ENCODE results near the gene MS4A18. TPM values are rescaled to one million over a fixed set of nuclear protein-coding genes. Genes with fewer than 3 reads are reported as not detected.
A peak's percentile ranks its signal among the peaks of the same experiment; 100 is the strongest.

The MS4A18 gene
- total RNA-seq, 3 donors from 2014 or later: not detected

GRCh38 chr11:60747359-60747873 is 22.9 kb downstream of the MS4A18 start:
- Histone ChIP-seq H3K4me3 (no peak overlapping the region), H3K27me3 (no peaks in the 10 kb centered on the region), H3K36me3 (no peaks in the 10 kb centered on the region), H3K4me1 (no peaks in the 10 kb centered on the region), H3K9me3 (no peaks in the 10 kb centered on the region), H3K27ac (no peak overlapping the region)
- TF ChIP-seq POLR2AphosphoS5 (IDR thresholded peaks at IDR 0.05) (no peak), CTCF (IDR thresholded peaks at IDR 0.05) (no peak), POLR2A (IDR thresholded peaks at IDR 0.05) (no peak)
- DNase-seq (ENCODE audit: low spot score in 2 of 2): no peak
- intact Hi-C loops (cut with DNase I; ENCODE audit: low total_unique reads): no loop called here

GRCh38 chr11:60748225-60748624 is 23.7 kb downstream of the MS4A18 start:
- no peak for DNase-seq (ENCODE audit: low spot score in 2 of 2)
- H3K4me3 ChIP-seq: no peak overlapping the region
- H3K4me1 ChIP-seq: no peaks in the 10 kb centered on the region
- no peaks in the 10 kb centered on the region for H3K27me3 ChIP-seq
- no peaks in the 10 kb centered on the region for H3K9me3 ChIP-seq
- TF ChIP-seq CTCF (IDR thresholded peaks at IDR 0.05) (no peak), POLR2A (IDR thresholded peaks at IDR 0.05) (no peak), POLR2AphosphoS5 (IDR thresholded peaks at IDR 0.05) (no peak)
- H3K36me3 ChIP-seq: no peaks in the 10 kb centered on the region
- no peak overlapping the region for H3K27ac ChIP-seq
- intact Hi-C loops (cut with DNase I; ENCODE audit: low total_unique reads): no loop called here

- Histone ChIP-seq H3K27ac (no peak overlapping the region), H3K36me3 (no peaks in the 10 kb centered on the region), H3K4me3 (no peak overlapping the region), H3K4me1 (no peaks in the 10 kb centered on the region), H3K9me3 (no peaks in the 10 kb centered on the region), H3K27me3 (no peaks in the 10 kb centered on the region)
- DNase-seq (ENCODE audit: low spot score in 2 of 2): no peak
- no peak for TF ChIP-seq CTCF (IDR thresholded peaks at IDR 0.05)
- no peak for TF ChIP-seq POLR2A (IDR thresholded peaks at IDR 0.05)
- TF ChIP-seq POLR2AphosphoS5 (IDR thresholded peaks at IDR 0.05): no peak
- intact Hi-C loops (cut with DNase I; ENCODE audit: low total_unique reads): no loop called here
Observed at GRCh38 chr11:60748821-60749220, 24.3 kb downstream of the MS4A18 start.

GRCh38 chr11:60750911-60751310 is 26.4 kb downstream of the MS4A18 start:
- H3K4me3 ChIP-seq: no peak overlapping the region
- intact Hi-C loops (cut with DNase I; ENCODE audit: low total_unique reads): no loop called here
- H3K4me1 ChIP-seq: no peaks in the 10 kb centered on the region
- TF ChIP-seq CTCF (IDR thresholded peaks at IDR 0.05): no peak
- no peak for TF ChIP-seq POLR2AphosphoS5 (IDR thresholded peaks at IDR 0.05)
- no peak for TF ChIP-seq POLR2A (IDR thresholded peaks at IDR 0.05)
- no peaks in the 10 kb centered on the region for H3K9me3 ChIP-seq
- DNase-seq (ENCODE audit: low spot score in 2 of 2): no peak
- no peaks in the 10 kb centered on the region for H3K36me3 ChIP-seq
- H3K27ac ChIP-seq: no peak overlapping the region
- H3K27me3 ChIP-seq: no peaks in the 10 kb centered on the region

- Histone ChIP-seq H3K27ac (no peak overlapping the region), H3K27me3 (no peaks in the 10 kb centered on the region), H3K36me3 (no peaks in the 10 kb centered on the region), H3K4me1 (no peaks in the 10 kb centered on the region), H3K4me3 (no peak overlapping the region), H3K9me3 (no peaks in the 10 kb centered on the region)
- TF ChIP-seq CTCF (IDR thresholded peaks at IDR 0.05) (no peak), POLR2AphosphoS5 (IDR thresholded peaks at IDR 0.05) (no peak), POLR2A (IDR thresholded peaks at IDR 0.05) (no peak)
- DNase-seq (ENCODE audit: low spot score in 2 of 2): peak in 1 of 2 donors; percentile 10
- intact Hi-C loops (cut with DNase I; ENCODE audit: low total_unique reads): no loop called here
Observed at GRCh38 chr11:60753309-60753708, 28.8 kb downstream of the MS4A18 start.
